ENCODE results near the gene PARP14. TPM values are rescaled to one million over a fixed set of nuclear protein-coding genes. Genes with fewer than 3 reads are reported as not detected.

Gene PARP14
- total RNA-seq, 3 donors from 2014 or later = 42.9 to 57.0 (median 49.8) TPM

DNA sequence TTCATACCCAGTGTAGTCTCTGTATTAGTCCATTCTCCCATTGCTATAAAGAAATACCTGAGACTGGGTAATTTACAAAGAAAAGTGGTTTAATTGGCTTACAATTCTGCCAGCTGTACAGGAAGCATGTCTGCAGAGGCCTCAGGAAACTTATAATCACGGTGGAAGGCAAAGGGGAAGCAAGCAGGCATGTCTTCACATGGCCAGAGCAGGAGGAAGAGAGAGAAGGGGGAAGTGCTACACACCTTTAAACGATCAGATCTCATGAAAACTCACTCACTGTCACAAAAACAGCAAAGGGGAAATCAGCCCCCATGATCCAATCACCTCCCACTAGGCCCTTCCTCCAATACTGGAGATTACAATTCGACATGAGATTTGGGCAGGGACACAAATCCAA, 6.3 kb upstream of the PARP14 start:
- no peaks in the 10 kb centered on the region for H3K4me1 ChIP-seq
- H3K27ac ChIP-seq = no peak overlapping the region
- H3K4me3 ChIP-seq = no peak overlapping the region
- no peaks in the 10 kb centered on the region for H3K36me3 ChIP-seq
- intact Hi-C loops (cut with DNase I; ENCODE audit: low total_unique reads) = loop anchor here (10.0 kb wide), 1 partner anchor 1050 kb away; no protein-coding TSS in a partner anchor
- no peaks in the 10 kb centered on the region for H3K27me3 ChIP-seq
- no peak for DNase-seq (ENCODE audit: low spot score in 2 of 2)
- TF ChIP-seq POLR2A (IDR thresholded peaks at IDR 0.05) (no peak), POLR2AphosphoS5 (IDR thresholded peaks at IDR 0.05) (no peak)
- TF ChIP-seq, protein P1, sequence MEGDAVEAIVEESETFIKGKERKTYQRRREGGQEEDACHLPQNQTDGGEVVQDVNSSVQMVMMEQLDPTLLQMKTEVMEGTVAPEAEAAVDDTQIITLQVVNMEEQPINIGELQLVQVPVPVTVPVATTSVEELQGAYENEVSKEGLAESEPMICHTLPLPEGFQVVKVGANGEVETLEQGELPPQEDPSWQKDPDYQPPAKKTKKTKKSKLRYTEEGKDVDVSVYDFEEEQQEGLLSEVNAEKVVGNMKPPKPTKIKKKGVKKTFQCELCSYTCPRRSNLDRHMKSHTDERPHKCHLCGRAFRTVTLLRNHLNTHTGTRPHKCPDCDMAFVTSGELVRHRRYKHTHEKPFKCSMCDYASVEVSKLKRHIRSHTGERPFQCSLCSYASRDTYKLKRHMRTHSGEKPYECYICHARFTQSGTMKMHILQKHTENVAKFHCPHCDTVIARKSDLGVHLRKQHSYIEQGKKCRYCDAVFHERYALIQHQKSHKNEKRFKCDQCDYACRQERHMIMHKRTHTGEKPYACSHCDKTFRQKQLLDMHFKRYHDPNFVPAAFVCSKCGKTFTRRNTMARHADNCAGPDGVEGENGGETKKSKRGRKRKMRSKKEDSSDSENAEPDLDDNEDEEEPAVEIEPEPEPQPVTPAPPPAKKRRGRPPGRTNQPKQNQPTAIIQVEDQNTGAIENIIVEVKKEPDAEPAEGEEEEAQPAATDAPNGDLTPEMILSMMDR (IDR thresholded peaks at IDR 0.05) = no peak
- H3K9me3 ChIP-seq = no peaks in the 10 kb centered on the region

DNA sequence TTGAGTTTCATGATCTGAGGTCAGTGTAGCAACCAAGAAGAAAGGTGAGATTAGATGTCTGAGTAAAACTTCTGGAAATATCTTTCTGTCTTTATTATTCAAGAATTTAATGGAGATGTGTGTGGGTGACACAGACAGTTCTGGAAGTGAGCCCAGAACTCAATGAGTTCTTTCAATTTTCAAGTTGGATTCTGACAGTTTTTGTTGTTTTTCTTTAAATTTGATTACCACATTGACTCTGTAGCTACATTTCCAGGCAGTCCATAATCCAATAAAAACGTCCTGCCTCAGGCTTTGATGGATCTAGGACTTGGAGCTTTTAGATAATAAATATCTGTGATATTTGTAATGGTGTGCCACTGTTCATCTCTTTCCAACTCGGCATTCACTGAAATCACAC, 3.9 kb upstream of the PARP14 start:
- Histone ChIP-seq H3K4me1 (peaks cover 0 to 1% of the 10 kb centered on the region in 2 donors), H3K27me3 (no peaks in the 10 kb centered on the region), H3K27ac (no peak overlapping the region), H3K4me3 (no peak overlapping the region), H3K9me3 (no peaks in the 10 kb centered on the region), H3K36me3 (no peaks in the 10 kb centered on the region)
- no peak for DNase-seq (ENCODE audit: low spot score in 2 of 2)
- intact Hi-C loops (cut with DNase I; ENCODE audit: low total_unique reads) = loop anchor here (10.0 kb wide), 1 partner anchor 1052 kb away; no protein-coding TSS in a partner anchor
- TF ChIP-seq POLR2A (IDR thresholded peaks at IDR 0.05) = no peak
- TF ChIP-seq, protein P1 (IDR thresholded peaks at IDR 0.05) = no peak
- no peak for TF ChIP-seq POLR2AphosphoS5 (IDR thresholded peaks at IDR 0.05)

DNA sequence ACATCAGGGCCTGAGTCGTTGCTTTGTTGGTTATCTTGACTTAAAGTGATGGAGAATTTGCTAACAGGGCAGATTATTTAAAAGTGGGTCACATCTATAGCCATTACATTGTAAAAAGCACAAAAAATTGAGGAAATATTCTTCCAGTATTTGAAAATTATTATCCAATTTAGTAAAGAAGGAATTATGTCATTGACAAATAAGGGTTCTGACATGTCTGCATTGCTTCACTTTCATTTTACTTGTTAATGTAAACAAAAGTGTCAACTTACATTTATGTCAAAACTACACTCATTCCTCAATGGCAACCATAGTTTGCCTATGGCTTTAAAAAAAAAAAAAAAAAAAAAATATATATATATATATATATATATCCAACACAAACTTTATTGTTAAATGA, 3.4 kb upstream of the PARP14 start:
- Histone ChIP-seq H3K27ac (no peak overlapping the region), H3K9me3 (no peaks in the 10 kb centered on the region), H3K36me3 (no peaks in the 10 kb centered on the region), H3K4me1 (peaks cover 0 to 6% of the 10 kb centered on the region in 2 donors), H3K4me3 (no peak overlapping the region), H3K27me3 (no peaks in the 10 kb centered on the region)
- no peak for DNase-seq (ENCODE audit: low spot score in 2 of 2)
- TF ChIP-seq, protein P1 (IDR thresholded peaks at IDR 0.05) = no peak
- TF ChIP-seq POLR2A (IDR thresholded peaks at IDR 0.05) = no peak
- TF ChIP-seq POLR2AphosphoS5 (IDR thresholded peaks at IDR 0.05) = no peak
- intact Hi-C loops (cut with DNase I; ENCODE audit: low total_unique reads) = loop anchor here (10.0 kb wide), 1 partner anchor 1052 kb away; no protein-coding TSS in a partner anchor

DNA sequence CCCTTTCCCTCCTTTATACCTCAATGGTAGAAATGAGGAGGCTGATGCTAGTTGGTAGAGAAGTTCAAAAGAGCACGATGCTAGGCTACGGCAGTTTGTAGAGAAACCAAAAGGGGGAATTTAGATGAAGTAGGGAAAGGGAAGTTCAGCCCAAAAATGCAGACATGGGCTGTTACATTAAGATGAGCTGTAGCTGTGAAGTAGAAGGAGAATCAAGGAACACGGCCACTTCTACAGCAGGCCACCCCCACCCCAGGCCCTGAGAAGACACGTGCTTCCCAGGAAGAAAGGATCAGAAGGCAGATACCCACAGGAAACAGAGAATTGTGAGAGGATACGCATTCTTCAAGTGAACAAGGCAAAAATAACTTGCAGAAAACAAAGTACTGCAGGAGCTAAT, 2.1 kb upstream of the PARP14 start:
- Histone ChIP-seq H3K9me3 (no peaks in the 10 kb centered on the region), H3K27ac (peak overlapping the region; percentile 96 to 99), H3K36me3 (no peaks in the 10 kb centered on the region), H3K27me3 (no peaks in the 10 kb centered on the region), H3K4me1 (peaks cover 0 to 8% of the 10 kb centered on the region in 2 donors), H3K4me3 (peak overlapping the region in 1 of 3 donors; percentile 98)
- no peak for DNase-seq (ENCODE audit: low spot score in 2 of 2)
- intact Hi-C loops (cut with DNase I; ENCODE audit: low total_unique reads) = loop anchor here (10.0 kb wide), 1 partner anchor 1054 kb away; no protein-coding TSS in a partner anchor
- TF ChIP-seq, protein P1 (IDR thresholded peaks at IDR 0.05) = no peak
- TF ChIP-seq POLR2A (IDR thresholded peaks at IDR 0.05) (no peak), POLR2AphosphoS5 (IDR thresholded peaks at IDR 0.05) (no peak)

DNA sequence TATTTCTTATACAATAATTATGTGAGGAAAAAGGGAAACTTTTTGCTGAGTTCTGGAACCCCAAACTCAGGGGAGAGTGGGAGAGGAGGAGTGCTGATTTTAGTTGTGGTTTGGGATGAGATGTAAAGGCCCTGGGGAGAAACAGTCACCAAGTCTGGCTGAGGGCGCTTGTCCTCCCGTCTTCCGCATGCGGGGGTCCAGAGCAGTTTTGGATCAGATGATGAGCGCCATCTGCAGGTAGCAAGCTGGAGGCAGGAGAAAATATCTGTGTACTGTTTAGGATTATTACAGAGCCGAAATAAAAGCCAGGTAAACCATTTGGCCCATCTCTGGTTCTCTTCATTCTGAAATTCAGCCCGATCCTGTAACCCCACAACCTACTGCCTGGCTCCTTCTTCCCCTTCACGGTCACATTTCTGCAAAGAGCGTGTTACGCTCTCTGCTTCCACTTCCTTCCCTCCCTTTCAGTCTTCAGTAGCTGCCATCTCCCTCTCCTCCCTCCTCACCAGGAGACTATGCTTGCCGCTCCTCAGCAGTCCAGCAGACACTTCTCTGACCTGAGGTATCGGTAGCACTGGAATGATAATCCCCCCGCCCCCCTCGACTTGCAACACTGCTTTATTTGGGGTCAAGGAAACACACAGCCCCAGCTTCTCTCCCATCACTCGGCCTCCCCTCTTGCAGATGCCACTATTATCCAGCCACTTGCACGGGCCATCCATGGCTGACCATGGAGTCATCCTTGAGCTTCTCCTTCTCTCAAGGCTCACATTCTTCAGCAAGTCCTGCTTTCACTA, 1.4 kb upstream of the PARP14 start:
- intact Hi-C loops (cut with DNase I; ENCODE audit: low total_unique reads) = loop anchor here (10.0 kb wide), 1 partner anchor 1054 kb away; no protein-coding TSS in a partner anchor
- H3K27me3 ChIP-seq = no peaks in the 10 kb centered on the region
- peak overlapping the region; percentile 96 to 99 for H3K27ac ChIP-seq
- H3K36me3 ChIP-seq = no peaks in the 10 kb centered on the region
- TF ChIP-seq POLR2A (IDR thresholded peaks at IDR 0.05) (no peak), POLR2AphosphoS5 (IDR thresholded peaks at IDR 0.05) (peak in 2 of 3 donors; percentile 8 to 39)
- TF ChIP-seq, protein P1 (IDR thresholded peaks at IDR 0.05) = peak; percentile 64 to 82 (median 78)
- peaks cover 0 to 8% of the 10 kb centered on the region in 2 donors for H3K4me1 ChIP-seq
- DNase-seq (ENCODE audit: low spot score in 2 of 2) = peak; percentile 68 to 75
- H3K9me3 ChIP-seq = no peaks in the 10 kb centered on the region
- H3K4me3 ChIP-seq = peak overlapping the region; percentile 88 to 98 (median 96)

Data from breast epithelium (tissue), 4 donors.